Stimulated activated CD4-positive, alpha-beta T cell treated with anti-CD3 and anti-CD28 coated beads, Interleukin-4, amount 100 ng/mL, for 24 hours (primary cell): ENCODE results near the gene MTCL1.
"Not testable (repeated sequence)": the region's sequence is repeated elsewhere in the genome, so short reads cannot be mapped to it uniquely, and the experiment has no call there.

Source experiments
- DNase-seq: peaks from one replicate; pipeline ENCODE4 v3.0.0-alpha.2; 2020

The MTCL1 gene

DNA sequence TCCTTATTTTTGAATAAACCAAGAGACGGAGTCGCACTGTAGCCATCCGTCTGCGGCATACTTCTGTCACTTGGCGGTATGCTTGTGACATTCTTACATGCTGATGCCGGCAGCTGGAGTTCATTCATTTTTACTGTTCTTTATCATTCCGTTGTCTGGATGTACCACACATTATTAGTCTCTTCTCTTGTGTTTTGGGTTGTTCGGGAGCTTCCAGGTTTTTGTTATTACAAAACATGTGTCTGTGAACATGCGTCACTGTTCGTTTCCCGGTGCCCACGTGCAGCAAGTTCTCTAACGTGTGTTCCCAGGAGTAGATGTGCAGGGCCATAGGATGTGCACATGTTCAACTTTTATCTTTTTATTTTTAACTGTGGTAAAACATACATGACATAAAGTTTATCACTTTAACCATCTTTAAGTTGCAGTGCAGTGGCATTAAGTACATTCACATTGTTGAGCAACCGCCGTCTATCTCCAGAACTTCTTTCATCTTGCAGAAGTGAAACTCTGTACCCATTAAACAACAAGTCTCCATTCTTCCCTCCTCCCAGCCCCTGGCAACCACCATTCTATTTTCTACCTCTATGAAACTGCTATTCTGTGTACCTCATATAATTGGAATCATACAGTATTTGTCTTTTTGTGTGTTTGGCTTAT, 40.1 kb downstream of the MTCL1 start:
- no peak for DNase-seq

DNA sequence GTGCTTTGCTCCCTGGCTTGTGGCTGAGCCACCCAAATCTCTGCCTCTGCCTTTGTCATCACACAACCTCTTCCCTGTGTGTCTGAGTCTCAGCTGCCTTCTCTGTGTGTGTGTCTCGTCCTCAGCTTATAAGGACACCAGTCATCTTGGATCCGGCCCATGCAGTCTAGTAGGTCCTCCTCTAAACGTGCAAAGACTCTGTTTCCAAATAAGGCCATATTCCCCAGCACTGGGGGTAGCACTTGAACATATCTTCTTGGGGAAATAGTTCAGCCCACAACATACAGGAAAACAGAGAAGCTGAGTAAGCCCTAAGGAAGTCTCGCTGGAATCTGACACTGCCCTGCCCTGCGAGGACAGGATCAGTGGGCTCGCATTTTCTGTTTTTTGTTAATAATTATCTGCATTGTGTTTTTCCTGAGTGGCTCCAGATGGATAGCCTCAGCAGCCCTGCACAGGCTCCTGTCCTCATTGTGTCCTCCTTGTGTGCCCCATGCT, 42.1 kb downstream of the MTCL1 start:
- DNase-seq: no peak

- no peak for DNase-seq
These were observed 44.1 kb downstream of the MTCL1 start for GRCh38 chr18:8749492-8749891.

GRCh38 chr18:8750954-8751415, 45.6 kb downstream of the MTCL1 start:
- DNase-seq: no peak

- DNase-seq: no peak
These were observed 46.3 kb downstream of the MTCL1 start for GRCh38 chr18:8751692-8752091.

- DNase-seq: no peak
These were observed 47.0 kb downstream of the MTCL1 start for GRCh38 chr18:8752329-8752728.

- DNase-seq: peak; percentile 40
These were observed 49.9 kb downstream of the MTCL1 start for GRCh38 chr18:8754995-8755960.

- DNase-seq: no peak
These were observed 51.2 kb downstream of the MTCL1 start for GRCh38 chr18:8756571-8756970.

DNA sequence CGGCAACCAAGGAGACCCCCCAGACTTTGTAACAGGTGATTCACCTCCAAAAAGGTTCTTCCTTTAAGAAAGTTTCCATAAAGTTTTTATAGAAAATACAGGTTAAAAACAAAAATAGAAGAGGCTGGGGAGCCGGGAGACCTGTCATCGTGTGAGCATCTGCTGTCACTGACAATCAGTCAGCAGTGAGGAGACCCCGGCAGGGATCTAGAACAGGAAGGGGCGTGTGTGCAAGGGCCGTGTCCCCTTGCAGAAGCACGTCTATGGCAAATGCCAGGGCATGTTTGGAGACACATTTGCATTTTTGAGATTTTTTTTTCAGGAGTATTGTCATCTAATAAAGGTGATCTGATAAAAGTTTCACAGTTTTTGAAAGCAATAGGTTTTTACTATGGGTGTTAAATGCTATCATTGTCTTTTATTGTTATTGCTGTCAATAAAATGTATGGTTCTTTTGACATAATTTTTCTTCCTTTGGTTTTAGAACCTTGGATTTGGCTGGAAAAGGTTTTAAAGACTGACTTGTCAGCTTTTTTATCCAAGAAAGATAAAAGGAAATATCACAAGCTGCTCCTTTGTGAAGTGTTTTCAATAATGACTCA, 52.1 kb downstream of the MTCL1 start:
- DNase-seq: no peak

- DNase-seq: no peak
These were observed 53.1 kb downstream of the MTCL1 start for GRCh38 chr18:8758466-8758865.

DNA sequence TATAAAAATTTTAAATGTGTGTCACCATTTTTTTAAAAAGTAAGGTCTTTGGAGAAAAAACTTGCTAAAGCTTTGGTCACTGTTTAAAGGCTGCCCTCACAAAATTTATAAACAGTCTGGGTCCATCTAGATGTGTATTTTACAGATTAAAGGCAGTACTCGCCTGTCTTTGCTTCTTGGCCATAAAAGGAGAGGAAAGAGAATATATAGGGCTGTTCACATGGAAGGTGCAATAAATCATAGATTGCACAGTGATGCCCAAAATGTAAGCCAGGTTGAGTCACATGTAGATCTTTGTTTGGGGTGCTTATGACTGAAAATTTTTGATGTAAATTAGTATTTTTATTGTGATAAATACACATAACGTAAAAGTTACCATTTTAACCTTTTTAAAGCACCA, 55.6 kb downstream of the MTCL1 start:
- DNase-seq: no peak

- not testable (repeated sequence) for DNase-seq
These were observed 56.2 kb downstream of the MTCL1 start for GRCh38 chr18:8761535-8761934.

- no peak for DNase-seq
These were observed 57.6 kb downstream of the MTCL1 start for GRCh38 chr18:8762968-8763367.

GRCh38 chr18:8763611-8764010, 58.3 kb downstream of the MTCL1 start:
- DNase-seq: no peak

- DNase-seq: no peak
These were observed 60.6 kb downstream of the MTCL1 start for GRCh38 chr18:8765783-8766463.

DNA sequence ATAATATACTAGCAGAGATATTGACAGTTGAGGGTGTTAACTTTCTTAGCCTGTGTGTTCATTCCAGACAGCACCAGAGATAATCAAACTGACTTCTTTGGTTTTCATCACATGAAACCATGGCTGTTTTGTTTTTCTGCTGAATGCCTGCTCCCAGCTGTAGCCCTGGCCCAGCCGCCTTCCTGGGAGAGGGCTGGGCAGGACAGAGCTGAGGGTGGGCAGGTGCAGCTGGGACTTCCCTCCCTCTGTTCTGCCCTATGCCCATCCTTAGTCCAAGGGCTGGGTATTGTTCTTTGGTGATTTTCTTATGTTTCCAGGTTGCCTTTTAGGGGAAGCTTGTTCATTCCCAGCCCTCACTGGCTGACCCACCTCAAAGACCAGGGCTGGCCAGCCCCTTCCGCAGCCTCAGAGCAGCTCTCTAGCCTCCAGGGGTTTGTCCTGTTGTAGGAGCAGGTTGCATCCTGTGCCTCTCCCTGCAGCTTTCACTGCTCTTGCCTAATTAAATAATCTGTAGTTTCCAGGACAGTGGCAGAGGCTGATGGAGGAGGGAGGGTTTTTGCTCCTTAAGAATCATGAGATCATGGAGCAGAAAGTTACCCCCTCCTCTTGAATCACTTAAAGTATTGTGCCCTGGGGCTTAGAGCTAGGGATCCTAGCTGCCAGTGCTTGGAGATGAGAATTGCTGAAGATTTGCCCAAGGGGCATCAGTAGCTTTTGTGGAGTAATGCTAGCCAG, 61.4 kb downstream of the MTCL1 start:
- DNase-seq: no peak

- no peak for DNase-seq
These were observed 62.0 kb downstream of the MTCL1 start for GRCh38 chr18:8767340-8767739.

- DNase-seq: no peak
These were observed 64.2 kb downstream of the MTCL1 start for GRCh38 chr18:8769509-8770095.

DNA sequence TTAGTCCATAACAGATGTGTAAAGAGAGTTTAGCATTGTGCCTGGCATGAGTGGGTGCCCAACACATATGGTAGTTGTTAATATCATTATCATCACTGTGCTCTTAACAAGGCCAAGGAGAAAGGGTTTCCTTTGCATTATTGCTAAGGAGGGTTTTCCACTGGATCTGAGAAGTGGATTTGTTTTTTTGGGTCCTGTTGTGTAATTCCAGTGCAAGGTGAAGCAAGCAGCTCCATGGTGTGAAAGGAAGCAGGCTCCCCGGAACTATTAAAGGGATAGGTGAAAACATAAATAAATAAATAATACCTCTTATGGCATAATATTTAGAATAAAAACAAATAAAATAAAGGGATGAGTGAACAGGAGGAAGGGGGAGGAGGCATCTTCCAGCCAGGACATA, 65.3 kb downstream of the MTCL1 start:
- DNase-seq: no peak

DNA sequence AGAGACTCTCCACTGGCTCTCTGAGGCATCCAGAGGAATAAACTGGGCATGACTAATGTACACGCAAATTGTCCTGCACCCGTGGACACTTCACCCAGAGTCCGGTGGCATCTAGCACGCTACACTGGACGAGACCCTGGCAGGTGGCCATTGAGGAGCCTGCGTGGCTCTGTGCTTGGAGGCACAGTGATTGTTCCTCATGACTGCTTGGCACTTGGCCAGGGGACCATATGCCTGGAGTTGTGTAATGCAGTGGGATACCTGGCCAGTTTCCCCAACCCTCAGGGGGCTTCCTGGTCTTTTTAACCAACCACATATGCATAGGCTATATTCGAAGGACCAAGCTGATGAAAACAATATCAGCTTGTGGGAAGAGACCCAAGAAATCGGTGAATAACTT, 66.6 kb downstream of the MTCL1 start:
- DNase-seq: no peak

DNA sequence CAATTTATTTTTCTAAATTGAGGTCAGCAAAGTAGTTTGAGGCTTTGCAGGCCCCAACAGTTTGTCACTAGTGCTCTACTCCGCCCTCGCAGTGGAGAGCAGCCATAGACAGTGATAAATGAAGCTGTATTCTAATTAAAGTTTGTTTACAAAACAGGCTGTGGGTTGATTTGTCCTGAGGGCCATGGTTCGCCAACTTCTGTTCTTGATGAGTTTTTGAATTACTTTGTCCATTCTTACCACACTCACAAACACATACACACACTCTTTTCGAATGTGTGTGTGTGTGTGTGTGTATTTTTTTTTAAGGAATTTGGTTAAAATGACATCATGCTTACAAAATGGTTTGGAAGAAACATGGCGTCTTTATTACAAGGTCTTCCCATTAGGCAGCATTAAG, 68.6 kb downstream of the MTCL1 start:
- no peak for DNase-seq
